ENCODE measurements around the gene SEMA4D.

The SEMA4D gene

GRCh38 chr9:89410641-89411350 lies 87.1 kb downstream of the SEMA4D start:
- peak; percentile 91 for DNase-seq (ENCODE audit: low spot score)

GRCh38 chr9:89410022-89410421 lies 87.9 kb downstream of the SEMA4D start:
- no peak for DNase-seq (ENCODE audit: low spot score)

GRCh38 chr9:89409466-89409865 lies 88.4 kb downstream of the SEMA4D start:
- DNase-seq (ENCODE audit: low spot score): no peak

GRCh38 chr9:89408628-89409101 lies 89.2 kb downstream of the SEMA4D start:
- DNase-seq (ENCODE audit: low spot score): peak; percentile 85

- DNase-seq (ENCODE audit: low spot score): no peak
Observed at GRCh38 chr9:89407070-89407469, 90.8 kb downstream of the SEMA4D start.

GRCh38 chr9:89405826-89406225 lies 92.1 kb downstream of the SEMA4D start:
- DNase-seq (ENCODE audit: low spot score): no peak

GRCh38 chr9:89404074-89404473 lies 93.8 kb downstream of the SEMA4D start:
- DNase-seq (ENCODE audit: low spot score): no peak

GRCh38 chr9:89402695-89403427 lies 95.1 kb downstream of the SEMA4D start:
- no peak for DNase-seq (ENCODE audit: low spot score)

GRCh38 chr9:89400403-89401116 lies 97.4 kb downstream of the SEMA4D start:
- DNase-seq (ENCODE audit: low spot score): no peak

- DNase-seq (ENCODE audit: low spot score): no peak
Observed at GRCh38 chr9:89398621-89399020, 99.3 kb downstream of the SEMA4D start.

- no peak for DNase-seq (ENCODE audit: low spot score)
Observed at GRCh38 chr9:89397471-89397870, 100.4 kb downstream of the SEMA4D start.

- no peak for DNase-seq (ENCODE audit: low spot score)
Observed at GRCh38 chr9:89395931-89396710, 101.8 kb downstream of the SEMA4D start.

GRCh38 chr9:89394412-89394811 lies 103.5 kb downstream of the SEMA4D start:
- no peak for DNase-seq (ENCODE audit: low spot score)

GRCh38 chr9:89391585-89391984 lies 106.3 kb downstream of the SEMA4D start:
- no peak for DNase-seq (ENCODE audit: low spot score)

GRCh38 chr9:89390578-89391116 lies 107.3 kb downstream of the SEMA4D start:
- DNase-seq (ENCODE audit: low spot score): no peak

GRCh38 chr9:89390068-89390555 lies 107.8 kb downstream of the SEMA4D start:
- no peak for DNase-seq (ENCODE audit: low spot score)

- no peak for DNase-seq (ENCODE audit: low spot score)
Observed at GRCh38 chr9:89388868-89389177, 109.1 kb downstream of the SEMA4D start.

GRCh38 chr9:89388084-89388867 lies 109.6 kb downstream of the SEMA4D start:
- DNase-seq (ENCODE audit: low spot score): no peak

- DNase-seq (ENCODE audit: low spot score): no peak
Observed at GRCh38 chr9:89387197-89387849, 110.6 kb downstream of the SEMA4D start.

GRCh38 chr9:89386797-89387196 lies 111.1 kb downstream of the SEMA4D start:
- DNase-seq (ENCODE audit: low spot score): no peak

Measured in activated CD4-positive, alpha-beta T cell treated with anti-CD3 and anti-CD28 coated beads, Interleukin-2, Interleukin-4, amounts not matched to agents 100 ng/mL and 50 ng/mL, durations not matched to agents 16 hours and 8 hours (primary cell).